Endothelial cell of umbilical vein (primary cell): Measurements from ENCODE around the gene GATD1. TPM values are rescaled to one million over a fixed set of nuclear protein-coding genes. Genes with fewer than 3 reads are reported as not detected.

Source experiments
- BruUV-seq: library from RNA; stranded (reverse); fragments of 400-500 nt; replicated peaks from 2 replicates; lab custom pipeline; 2021; lab: Mats Ljungman, UMichigan
- CTCF ChIA-PET: fragments of 300-600, 350-600 bp; sonication (Branson Sonifier 250); formaldehyde crosslinking; loops from one replicate; lab custom pipeline; 2021; ENCODE audit warnings: antibody characterized with exemption, inconsistent platforms; lab: Charles Lee
- POLR2A ChIA-PET: fragments of 300-600, 350-600 bp; sonication (Branson Sonifier 250); formaldehyde crosslinking; loops from one replicate; lab custom pipeline; 2021; ENCODE audit warnings: antibody characterized with exemption, inconsistent platforms; lab: Charles Lee
- DNase-seq: peaks from one replicate; pipeline ENCODE4 v3.0.0-alpha.2; 2011; ENCODE audit warnings: low read depth, low spot score
- FAIRE-seq: peaks from 2 replicates; lab custom pipeline; 2011; peaks lifted over from hg19 to GRCh38; lab: Jason Lieb, UNC
- H2AFZ ChIP-seq: 2 replicates; pipeline ENCODE4 v1.6.0; 2012; ENCODE audit warnings: low read depth, low read length, control low read depth, inconsistent platforms
- H3K27ac ChIP-seq: 2 replicates; pipeline ENCODE4 v1.5.1; 2011; ENCODE audit warnings: low read depth, mild to moderate bottlenecking, control low read depth, low read length, moderate library complexity; ENCODE audit not compliant: insufficient read depth
- H3K27me3 ChIP-seq, 2 experiments: 2 replicates each; pipeline versions ENCODE4 v1.6.0 to v1.6.1; 2011; ENCODE audit warnings: low read length in 2 of 2, mixed read lengths in 1 of 2; ENCODE audit not compliant: control insufficient read depth in 2 of 2, insufficient read depth in 2 of 2
- H3K36me3 ChIP-seq, 2 experiments: 2 replicates in 1 of 2; 3 replicates in 1 of 2; pipeline ENCODE4 v1.5.1; 2011; ENCODE audit warnings: low read length in 2 of 2, mild to moderate bottlenecking in 1 of 2, moderate library complexity in 1 of 2; ENCODE audit not compliant: control insufficient read depth in 2 of 2, insufficient read depth in 2 of 2; ENCODE audit errors: extremely low read depth in 1 of 2
- H3K4me1 ChIP-seq: 3 replicates; pipeline ENCODE4 v1.5.1; 2011; ENCODE audit warnings: mild to moderate bottlenecking, low read length; ENCODE audit not compliant: control insufficient read depth, insufficient read depth; ENCODE audit errors: extremely low read depth
- H3K4me2 ChIP-seq: 2 replicates; pipeline ENCODE4 v1.6.1; 2011; ENCODE audit warnings: low read length, control low read depth, mixed read lengths; ENCODE audit not compliant: insufficient read depth
- H3K4me3 ChIP-seq, 3 experiments: fragments of 200-600 bp in 1 of 3; sonication (generic), shearing (Covaris generic) in 1 of 3; replicated peaks in 1 of 3; 2 replicates each; pipeline ENCODE4 v1.5.1; 2011 to 2016; ENCODE audit warnings: control low read depth in 3 of 3, low read length in 3 of 3, mild to moderate bottlenecking in 2 of 3, inconsistent platforms in 1 of 3, low read depth in 1 of 3, moderate library complexity in 1 of 3; ENCODE audit not compliant: insufficient read depth in 1 of 3
- H3K79me2 ChIP-seq: 2 replicates; pipeline ENCODE4 v1.6.0; 2012; ENCODE audit warnings: low read length, inconsistent platforms; ENCODE audit not compliant: control insufficient read depth, insufficient read depth
- H3K9ac ChIP-seq: replicated peaks from 2 replicates; pipeline ENCODE3; 2011; ENCODE audit warnings: low read length, control low read depth; ENCODE audit not compliant: insufficient read depth; ENCODE audit errors: extremely low read depth
- H3K9me1 ChIP-seq: replicated peaks from 3 replicates; pipeline ENCODE4 v1.6.0; 2011; ENCODE audit warnings: mild to moderate bottlenecking, low read length; ENCODE audit not compliant: control insufficient read depth, insufficient read depth; ENCODE audit errors: extremely low read depth
- H3K9me3 ChIP-seq: replicated peaks from 2 replicates; pipeline ENCODE4 v1.5.1; 2012; ENCODE audit warnings: low read length, inconsistent platforms; ENCODE audit not compliant: control insufficient read depth, insufficient read depth
- H4K20me1 ChIP-seq: replicated peaks from 2 replicates; pipeline ENCODE3; 2011; ENCODE audit warnings: mild to moderate bottlenecking, low read length; ENCODE audit not compliant: control insufficient read depth, insufficient read depth; ENCODE audit errors: extremely low read depth
- EZH2 ChIP-seq: IDR thresholded peaks from 2 replicates; pipeline ENCODE4 v1.6.1; 2012; ENCODE audit warnings: borderline replicate concordance, low read depth, mild to moderate bottlenecking, moderate library complexity, low read length, inconsistent platforms; ENCODE audit not compliant: severe bottlenecking
- FOS ChIP-seq: IDR thresholded peaks from 2 replicates; pipeline ENCODE4 v1.6.1; 2011; ENCODE audit warnings: mild to moderate bottlenecking, low read length, moderate library complexity, borderline replicate concordance; ENCODE audit not compliant: insufficient read depth
- GATA2 ChIP-seq: IDR thresholded peaks from 2 replicates; pipeline ENCODE4 v1.7.0; 2011; ENCODE audit warnings: low read depth, mild to moderate bottlenecking, moderate library complexity, mixed read lengths, low read length; ENCODE audit not compliant: insufficient read length, insufficient read depth
- JUN ChIP-seq: IDR thresholded peaks from 2 replicates; pipeline ENCODE4 v1.6.1; 2011; ENCODE audit warnings: borderline replicate concordance, low read depth; ENCODE audit not compliant: insufficient read length, insufficient read depth
- MYC ChIP-seq: IDR thresholded peaks from one replicate; pipeline ENCODE4 v1.6.1; 2011; ENCODE audit warnings: mild to moderate bottlenecking, low read depth, low read length
- POLR2A ChIP-seq: IDR thresholded peaks from 2 replicates; pipeline ENCODE4 v1.6.1; 2012; ENCODE audit warnings: low read depth, mild to moderate bottlenecking, control low read depth, low read length
- POLR2AphosphoS5 ChIP-seq: IDR thresholded peaks from 2 replicates; pipeline ENCODE4 v1.6.1; 2012; ENCODE audit warnings: low read depth, mild to moderate bottlenecking, control low read depth, low read length, moderate library complexity; ENCODE audit not compliant: insufficient read depth
- dilution Hi-C: fragments of 300-500 bp; cut with MboI; formaldehyde crosslinking; loops from one replicate; pipeline ENCODE4 v1.15.0; 2019; ENCODE audit warnings: low sequenced_read_pairs; ENCODE audit not compliant: extremely low pct_ligation_motif_present
- intact Hi-C: fragments of 100-400 bp; cut with micrococcal nuclease; formaldehyde crosslinking; loops from one replicate; pipeline ENCODE4 v1.10.0; 2022
- polyA plus RNA-seq, 4 experiments: library from polyadenylated mRNA; depleted of rRNA in 3 of 4; stranded (reverse) in 3 of 4; unstranded in 1 of 4; fragments of >200 nt; gene quantifications; 2 replicates each; pipeline versions ENCODE4 v1.2.1 to v1.2.3, GENCODE V29; 2011 to 2012; ENCODE audit warnings: missing spikeins in 1 of 4
- total RNA-seq: library from RNA; stranded (reverse); gene quantifications from 2 replicates; pipeline ENCODE4 v1.2.3, GENCODE V29; 2021
- TF ChIP-seq, protein P1 (sequence below), 2 donors: IDR thresholded peaks; 1 replicate in 1 of 2; 2 replicates in 1 of 2; pipeline ENCODE4 v1.5.1; 2011; ENCODE audit warnings: low read length in 2 of 2, mild to moderate bottlenecking in 2 of 2, moderate library complexity in 2 of 2, control low read depth in 1 of 2, inconsistent platforms in 1 of 2, low read depth in 1 of 2; ENCODE audit not compliant: insufficient read depth in 1 of 2; ENCODE audit errors: extremely low read depth in 1 of 2
- TF ChIP-seq, protein P2 (sequence below): IDR thresholded peaks from 2 replicates; pipeline ENCODE4 v1.6.1; 2011; ENCODE audit not compliant: insufficient read depth, insufficient read length

GATD1 gene
- total and polyA plus RNA-seq, 2 donors (not counting 3 experiments of a cell fraction or from before 2014, with no cell fraction given) = 70.6 to 83.1 TPM

DNA sequence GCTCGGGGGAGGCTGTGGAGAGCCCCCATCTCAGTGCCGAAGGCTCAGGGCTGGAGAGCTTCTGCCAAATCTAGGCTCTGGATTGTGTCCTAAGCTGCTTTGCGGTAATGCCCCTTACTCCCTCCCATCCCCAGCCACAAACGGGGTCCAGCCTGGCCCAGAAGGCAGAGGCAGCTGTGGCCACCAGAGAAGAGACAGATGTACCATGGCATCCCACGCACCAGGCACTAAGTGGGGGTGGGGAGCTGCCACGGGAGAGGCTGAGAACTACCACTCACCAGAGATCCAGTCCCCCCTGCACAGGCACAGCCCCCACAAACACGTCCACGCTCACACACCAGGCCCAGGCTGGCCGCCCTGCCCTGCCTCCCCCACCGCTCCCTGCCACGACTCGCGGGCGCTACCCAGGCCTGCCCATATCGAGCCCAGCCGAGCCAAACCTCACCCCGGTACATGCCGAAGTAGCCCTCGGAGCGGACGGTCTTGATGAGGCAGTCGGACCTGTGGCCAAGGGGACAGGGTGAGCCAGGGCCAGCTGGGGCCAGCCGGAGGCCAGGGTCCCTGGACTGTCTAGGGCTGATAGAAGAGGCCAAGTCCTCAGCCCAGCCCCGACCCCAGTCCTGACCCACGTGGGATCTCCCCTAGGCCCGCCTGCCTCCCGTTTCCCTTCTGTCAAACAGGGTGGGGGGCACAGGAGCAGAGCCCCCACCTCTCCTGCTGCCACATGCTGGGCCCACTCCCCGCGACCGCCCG is 16.9 kb upstream of the GATD1 start:
- no peak overlapping the region for H3K4me2 ChIP-seq
- no peak overlapping the region for H2AFZ ChIP-seq
- dilution Hi-C loops = no loop called here
- H4K20me1 ChIP-seq = no peaks in the 10 kb centered on the region
- no peak overlapping the region for H3K27ac ChIP-seq
- no peak overlapping the region for H3K4me3 ChIP-seq
- no peaks in the 10 kb centered on the region for H3K9me3 ChIP-seq
- H3K4me1 ChIP-seq = peaks cover 14% of the 10 kb centered on the region
- TF ChIP-seq POLR2AphosphoS5 = no peak
- TF ChIP-seq FOS = no peak
- TF ChIP-seq GATA2 = no peak
- no peak for TF ChIP-seq MYC
- TF ChIP-seq, protein P1, sequence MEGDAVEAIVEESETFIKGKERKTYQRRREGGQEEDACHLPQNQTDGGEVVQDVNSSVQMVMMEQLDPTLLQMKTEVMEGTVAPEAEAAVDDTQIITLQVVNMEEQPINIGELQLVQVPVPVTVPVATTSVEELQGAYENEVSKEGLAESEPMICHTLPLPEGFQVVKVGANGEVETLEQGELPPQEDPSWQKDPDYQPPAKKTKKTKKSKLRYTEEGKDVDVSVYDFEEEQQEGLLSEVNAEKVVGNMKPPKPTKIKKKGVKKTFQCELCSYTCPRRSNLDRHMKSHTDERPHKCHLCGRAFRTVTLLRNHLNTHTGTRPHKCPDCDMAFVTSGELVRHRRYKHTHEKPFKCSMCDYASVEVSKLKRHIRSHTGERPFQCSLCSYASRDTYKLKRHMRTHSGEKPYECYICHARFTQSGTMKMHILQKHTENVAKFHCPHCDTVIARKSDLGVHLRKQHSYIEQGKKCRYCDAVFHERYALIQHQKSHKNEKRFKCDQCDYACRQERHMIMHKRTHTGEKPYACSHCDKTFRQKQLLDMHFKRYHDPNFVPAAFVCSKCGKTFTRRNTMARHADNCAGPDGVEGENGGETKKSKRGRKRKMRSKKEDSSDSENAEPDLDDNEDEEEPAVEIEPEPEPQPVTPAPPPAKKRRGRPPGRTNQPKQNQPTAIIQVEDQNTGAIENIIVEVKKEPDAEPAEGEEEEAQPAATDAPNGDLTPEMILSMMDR (IDR thresholded peaks at IDR 0.05; ENCODE audit: extremely low read depth in 1 of 2, insufficient read depth in 1 of 2, low read depth in 1 of 2, low read length in 2 of 2) = no peak
- no peak for TF ChIP-seq JUN
- TF ChIP-seq EZH2 = no peak
- TF ChIP-seq, protein P2, sequence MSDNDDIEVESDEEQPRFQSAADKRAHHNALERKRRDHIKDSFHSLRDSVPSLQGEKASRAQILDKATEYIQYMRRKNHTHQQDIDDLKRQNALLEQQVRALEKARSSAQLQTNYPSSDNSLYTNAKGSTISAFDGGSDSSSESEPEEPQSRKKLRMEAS = no peak
- TF ChIP-seq POLR2A = no peak
- no peak overlapping the region for H3K9ac ChIP-seq
- no TSS peak for BruUV-seq
- H3K9me1 ChIP-seq = no peaks in the 10 kb centered on the region
- POLR2A ChIA-PET = interaction anchor here (0.5 kb wide), 1 partner anchor 15 kb away, joined by 3 read pairs; no protein-coding TSS in a partner anchor
- no peaks in the 10 kb centered on the region for H3K36me3 ChIP-seq
- intact Hi-C loops = no loop called here
- H3K79me2 ChIP-seq = peaks cover 11% of the 10 kb centered on the region
- CTCF ChIA-PET = no interaction called here
- DNase-seq = no peak
- H3K27me3 ChIP-seq = no peaks in the 10 kb centered on the region
- FAIRE-seq = no peak
